Activated CD8-positive, alpha-beta memory T cell treated with anti-CD3 and anti-CD28 coated beads, Interleukin-2, amount 50 U/mL, for 24 hours (primary cell): Measurements from ENCODE around the gene PPARG.

ENCODE experiments used
- DNase-seq: peaks from one replicate; pipeline ENCODE4 v3.0.0-alpha.2; 2020; ENCODE audit errors: extremely low read depth

The PPARG gene

GRCh38 chr3:12409684-12410596 lies 121.1 kb downstream of the PPARG start:
- DNase-seq, result no peak

GRCh38 chr3:12413721-12414255 lies 124.9 kb downstream of the PPARG start:
- no peak for DNase-seq

- DNase-seq, result no peak
Measured at GRCh38 chr3:12415014-12415680, 126.3 kb downstream of the PPARG start.

- no peak for DNase-seq
Measured at GRCh38 chr3:12416731-12417130, 127.9 kb downstream of the PPARG start.

- DNase-seq, result no peak
Measured at GRCh38 chr3:12420393-12420792, 131.5 kb downstream of the PPARG start.

- DNase-seq, result no peak
Measured at GRCh38 chr3:12421132-12421531, 132.3 kb downstream of the PPARG start.

GRCh38 chr3:12423131-12423530 lies 134.3 kb downstream of the PPARG start:
- no peak for DNase-seq

- DNase-seq, result no peak
Measured at GRCh38 chr3:12423918-12424630, 135.2 kb downstream of the PPARG start.

GRCh38 chr3:12424635-12425319 lies 135.9 kb downstream of the PPARG start:
- no peak for DNase-seq

- DNase-seq, result no peak
Measured at GRCh38 chr3:12425850-12426579, 137.1 kb downstream of the PPARG start.

GRCh38 chr3:12427551-12427950 lies 138.7 kb downstream of the PPARG start:
- no peak for DNase-seq

- no peak for DNase-seq
Measured at GRCh38 chr3:12428126-12428525, 139.3 kb downstream of the PPARG start.

- DNase-seq, result no peak
Measured at GRCh38 chr3:12430086-12430485, 141.2 kb downstream of the PPARG start.

GRCh38 chr3:12433823-12434222 lies 145.0 kb downstream of the PPARG start:
- no peak for DNase-seq

GRCh38 chr3:12436514-12437220 lies 147.8 kb downstream of the PPARG start:
- DNase-seq, result no peak

GRCh38 chr3:12437221-12437605 lies 148.3 kb downstream of the PPARG start:
- no peak for DNase-seq

- no peak for DNase-seq
Measured at GRCh38 chr3:12437861-12438260, 149.0 kb downstream of the PPARG start.

- no peak for DNase-seq
Measured at GRCh38 chr3:12438318-12438717, 149.4 kb downstream of the PPARG start.

- DNase-seq, result no peak
Measured at GRCh38 chr3:12439161-12439940, 150.5 kb downstream of the PPARG start.
